HK-2 (cell line): ENCODE measurements around the gene ANKRD36C.
A peak's percentile ranks its signal among the peaks of the same experiment; 100 is the strongest.
"Not testable (repeated sequence)": the region's sequence is repeated elsewhere in the genome, so short reads cannot be mapped to it uniquely, and the experiment has no call there.

ENCODE experiments used
- DNase-seq: peaks from one replicate; pipeline ENCODE4 v3.0.0-alpha.2; 2018; ENCODE audit not compliant: unreplicated experiment

The ANKRD36C gene

GRCh38 chr2:96008051-96008450, 16.4 kb upstream of the ANKRD36C start:
- DNase-seq = not testable (repeated sequence)

GRCh38 chr2:96006248-96006647, 14.6 kb upstream of the ANKRD36C start:
- DNase-seq = not testable (repeated sequence)

- DNase-seq = peak; percentile 45
Observed at GRCh38 chr2:95992520-95993272, 1.1 kb upstream of the ANKRD36C start.

GRCh38 chr2:95992102-95992501, 478 bp upstream of the ANKRD36C start:
- DNase-seq = not testable (repeated sequence)

DNA sequence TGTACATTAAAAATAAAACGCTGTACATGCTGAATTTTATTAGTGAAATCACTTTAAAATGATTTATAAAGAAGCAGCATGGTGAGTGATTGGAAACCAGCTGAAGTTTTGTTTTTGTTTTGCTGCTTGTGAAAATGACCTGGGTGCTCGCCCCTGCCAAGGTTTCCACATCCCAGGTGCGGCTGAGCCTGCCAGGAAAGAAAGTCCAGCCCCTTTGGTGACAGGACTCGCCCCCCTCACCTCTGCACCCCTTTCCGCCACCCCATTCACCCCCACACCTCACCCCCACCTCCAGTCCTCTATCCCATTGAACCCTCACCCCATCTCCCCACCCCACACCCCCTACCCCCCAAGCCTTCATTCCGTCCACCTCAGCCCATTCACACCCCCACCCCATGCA, 740 bp downstream of the ANKRD36C start:
- not testable (repeated sequence) for DNase-seq

DNA sequence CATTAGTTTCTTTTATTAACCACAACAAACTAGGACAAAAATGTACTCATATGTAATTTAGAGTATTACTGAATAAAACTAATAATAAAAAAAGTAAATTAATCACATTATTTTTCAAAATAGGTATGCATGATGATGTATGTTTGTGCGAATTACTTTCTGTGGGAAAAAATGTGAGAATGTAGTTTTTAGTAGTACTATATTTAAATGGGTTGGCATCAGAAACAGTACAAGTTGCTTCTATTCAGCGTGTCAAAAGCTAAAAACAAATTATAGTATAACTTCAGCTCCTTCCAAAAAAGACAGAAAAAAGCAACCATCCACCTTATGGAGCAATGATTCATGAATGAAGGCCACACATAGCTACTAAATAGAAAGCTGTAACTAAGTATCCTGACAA, 40.0 kb downstream of the ANKRD36C start:
- DNase-seq = not testable (repeated sequence)

DNA sequence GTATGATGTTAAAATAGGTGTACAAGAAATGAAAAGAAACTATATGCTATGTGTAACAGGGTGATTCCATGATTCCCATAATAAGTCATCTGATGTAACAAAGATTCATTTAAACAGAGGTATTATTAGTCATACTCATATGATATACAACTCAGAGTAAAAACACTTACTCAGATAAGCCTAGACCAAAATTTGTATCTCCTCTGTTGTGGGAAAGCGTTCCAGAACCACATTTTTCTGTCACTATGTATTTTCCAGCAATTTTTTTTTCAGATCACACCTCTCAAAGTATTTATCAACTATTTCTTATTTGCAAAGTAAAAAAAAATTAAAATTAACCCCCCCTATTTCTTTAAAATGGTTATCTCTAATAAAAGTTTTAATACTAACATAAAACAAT, 43.6 kb downstream of the ANKRD36C start:
- DNase-seq = not testable (repeated sequence)

GRCh38 chr2:95939947-95940346, 51.7 kb downstream of the ANKRD36C start:
- not testable (repeated sequence) for DNase-seq

DNA sequence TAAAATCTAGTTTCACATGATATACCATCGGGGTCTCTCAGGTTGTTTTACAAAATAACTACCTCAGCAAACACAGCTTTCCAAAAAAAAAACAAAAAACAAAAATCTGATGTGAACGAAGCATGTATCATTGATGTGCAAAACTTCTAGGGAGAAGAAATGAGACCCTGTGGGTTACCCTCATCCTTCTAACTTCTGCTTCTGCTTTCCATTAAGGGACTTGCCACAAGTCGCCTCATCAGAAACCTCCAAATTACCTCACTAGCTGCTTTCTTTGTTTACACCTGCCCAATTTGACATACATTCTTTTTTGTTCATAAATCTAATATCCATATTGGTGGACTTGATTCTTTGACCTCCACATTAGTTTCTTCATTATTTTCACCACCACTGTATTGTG, 60.9 kb downstream of the ANKRD36C start:
- not testable (repeated sequence) for DNase-seq

DNA sequence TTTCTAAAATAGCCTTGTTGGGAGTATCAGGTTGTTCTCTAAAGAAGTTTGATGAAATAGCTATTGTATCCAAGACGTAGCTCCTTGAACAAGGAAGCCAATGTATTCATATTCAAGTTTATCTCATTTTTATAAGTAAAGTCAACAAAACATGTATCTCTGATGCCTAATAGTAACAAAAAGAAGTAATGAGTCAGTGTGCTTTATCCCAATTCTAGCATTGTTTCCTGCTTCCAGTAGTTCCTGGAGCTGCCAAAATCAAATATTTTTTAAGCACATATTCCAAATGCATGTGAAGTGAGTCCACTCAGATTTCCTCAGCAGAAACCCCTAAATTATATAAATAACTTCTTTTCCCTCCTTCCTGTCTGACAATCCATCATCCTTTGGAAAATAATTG, 74.6 kb downstream of the ANKRD36C start:
- not testable (repeated sequence) for DNase-seq

DNA sequence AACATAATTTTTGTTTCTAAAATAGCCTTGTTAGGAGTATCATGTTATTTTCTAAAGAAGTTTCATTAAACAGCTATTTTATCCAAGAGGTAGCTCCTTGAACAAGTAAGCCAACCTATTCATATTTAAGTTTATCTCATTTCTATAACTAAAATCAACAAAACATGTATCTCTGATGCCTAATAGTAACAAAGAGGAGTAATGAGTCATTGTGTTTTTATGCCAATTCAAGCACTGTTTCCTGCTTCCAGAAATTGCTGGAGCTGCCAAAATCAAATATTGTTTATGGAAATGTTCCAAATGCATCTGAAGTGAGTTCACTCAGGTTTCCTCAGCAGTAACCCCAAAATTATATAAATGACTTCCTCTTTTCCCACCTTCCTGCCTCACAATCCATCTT, 76.5 kb downstream of the ANKRD36C start:
- DNase-seq = not testable (repeated sequence)

GRCh38 chr2:95911431-95911830, 80.2 kb downstream of the ANKRD36C start:
- DNase-seq = not testable (repeated sequence)

DNA sequence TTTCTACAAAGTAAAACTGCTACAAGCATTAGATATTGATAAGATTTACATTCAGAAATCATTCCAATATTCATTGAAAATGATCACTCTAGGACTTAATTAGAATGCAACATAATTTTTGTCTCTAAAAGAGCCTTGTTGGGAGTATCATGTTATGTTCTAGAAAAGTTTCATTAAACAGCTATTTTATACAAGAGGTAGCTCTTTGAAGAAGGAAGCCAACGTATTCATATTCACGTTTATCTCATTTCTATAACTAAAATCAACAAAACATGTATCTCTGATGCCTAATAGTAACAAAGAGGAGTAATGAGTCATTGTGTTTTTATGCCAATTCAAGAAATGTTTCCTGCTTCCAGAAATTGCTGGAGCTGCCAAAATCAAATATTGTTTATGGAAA, 97.2 kb downstream of the ANKRD36C start:
- not testable (repeated sequence) for DNase-seq

- not testable (repeated sequence) for DNase-seq
Observed at GRCh38 chr2:95867929-95868328, 123.7 kb downstream of the ANKRD36C start.

DNA sequence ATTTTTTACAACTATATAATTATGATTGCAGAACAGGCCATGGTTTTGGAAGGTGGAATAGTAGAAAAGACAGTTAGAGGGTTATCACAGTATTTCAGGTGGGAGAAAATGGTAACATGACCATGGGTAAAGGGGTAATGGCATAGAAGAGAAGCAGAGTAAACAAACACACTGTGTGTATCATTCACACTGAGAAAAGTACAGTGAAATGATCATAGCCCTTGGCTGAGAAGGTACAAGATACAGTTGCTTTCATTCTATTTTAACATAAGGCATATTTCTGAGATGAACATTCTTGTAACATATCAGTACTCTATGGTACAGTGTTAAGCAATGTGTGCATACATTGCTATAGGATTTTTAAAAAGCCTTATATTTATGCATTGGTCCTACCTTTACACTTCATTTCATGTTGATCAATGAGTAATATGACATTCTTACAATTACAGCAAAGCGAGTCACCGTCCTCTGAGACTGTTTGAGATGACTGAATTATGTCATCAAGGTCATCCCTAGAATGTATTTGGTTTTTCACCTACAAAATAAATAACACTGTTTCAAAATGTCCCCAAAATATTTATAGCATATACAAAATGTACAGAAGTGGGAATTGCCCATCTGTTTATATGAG, 124.5 kb downstream of the ANKRD36C start:
- DNase-seq = not testable (repeated sequence)

DNA sequence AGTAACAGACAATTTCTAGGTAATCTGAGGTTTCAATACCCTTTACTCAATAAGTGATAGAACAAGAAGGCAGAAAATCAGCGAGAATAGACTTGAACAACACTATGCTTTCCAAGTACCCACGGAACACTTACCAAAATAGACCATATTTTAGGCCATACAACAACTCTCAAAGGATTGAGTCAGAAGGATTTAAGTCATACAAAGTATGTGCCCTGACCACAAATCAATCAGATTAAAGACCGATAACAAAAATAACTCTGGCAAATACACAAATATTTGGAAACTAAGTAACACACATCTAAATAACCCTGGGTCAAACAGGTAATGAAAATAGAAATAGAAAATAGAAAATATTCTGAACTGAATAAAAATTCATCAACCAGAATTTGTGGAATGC, 129.5 kb downstream of the ANKRD36C start:
- not testable (repeated sequence) for DNase-seq

DNA sequence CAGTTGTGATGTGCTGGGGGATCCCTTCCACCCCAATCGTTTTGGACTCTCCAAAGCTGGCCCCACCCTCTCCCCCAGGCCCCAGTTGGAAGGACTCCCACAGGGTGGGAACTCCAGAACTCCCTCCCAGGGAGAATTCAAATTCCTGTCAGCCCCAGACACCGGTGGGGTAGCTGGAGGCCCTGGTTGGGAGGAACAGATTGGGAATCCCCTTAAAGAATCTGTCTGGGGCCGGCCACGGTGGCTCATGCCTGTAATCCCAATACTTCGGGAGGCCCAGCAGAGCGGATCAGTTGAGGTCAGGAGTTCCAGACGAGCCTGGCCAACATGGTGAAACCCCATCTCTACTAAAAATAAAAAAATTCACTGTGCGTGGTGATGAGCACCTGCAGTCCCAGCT, 155.5 kb downstream of the ANKRD36C start:
- no peak for DNase-seq

DNA sequence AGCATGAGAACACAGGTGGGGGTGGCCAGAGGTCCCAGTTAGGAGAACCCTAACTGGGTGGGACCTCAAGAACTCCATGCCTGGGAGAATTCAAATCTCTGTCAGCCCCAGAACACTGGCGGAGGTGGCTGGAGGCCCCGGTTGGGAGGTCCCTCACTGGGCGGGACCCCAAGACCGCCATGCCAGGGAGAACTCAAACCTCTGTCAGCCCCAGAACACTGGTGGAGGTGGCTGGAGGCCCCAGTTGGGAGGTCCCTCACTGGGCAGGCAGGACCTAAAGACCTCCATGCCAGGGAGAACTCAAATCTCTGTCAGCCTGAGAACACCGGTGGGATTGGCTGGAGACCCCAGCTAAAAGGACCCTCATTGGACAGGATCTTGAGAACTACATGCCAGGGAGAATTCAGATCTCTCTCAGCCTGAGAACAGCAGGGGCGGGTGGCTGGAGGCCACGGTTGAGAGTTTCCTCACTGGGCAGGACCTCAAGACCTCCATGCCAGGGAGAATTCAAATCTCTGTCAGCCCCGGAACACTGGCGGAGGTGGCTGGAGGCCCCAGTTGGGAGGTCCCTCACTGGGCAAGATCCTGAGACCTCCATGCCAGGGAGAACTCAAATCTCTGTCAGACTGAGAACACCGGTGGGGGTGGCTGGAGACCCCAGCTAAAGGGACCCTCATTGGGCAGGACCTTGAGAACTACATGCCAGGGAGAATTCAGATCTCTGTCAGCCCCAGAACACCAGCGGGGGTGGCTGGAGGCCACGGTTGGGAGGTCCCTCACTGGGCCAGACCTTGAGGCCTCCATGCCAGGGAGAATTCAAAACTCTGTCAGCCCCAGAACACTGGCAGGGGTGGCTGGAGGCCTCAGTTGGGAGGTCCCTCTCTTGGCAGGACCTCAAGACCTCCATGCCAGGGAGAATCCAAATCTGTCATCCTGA, 157.3 kb downstream of the ANKRD36C start:
- not testable (repeated sequence) for DNase-seq

GRCh38 chr2:95824218-95824617, 167.4 kb downstream of the ANKRD36C start:
- DNase-seq = not testable (repeated sequence)

DNA sequence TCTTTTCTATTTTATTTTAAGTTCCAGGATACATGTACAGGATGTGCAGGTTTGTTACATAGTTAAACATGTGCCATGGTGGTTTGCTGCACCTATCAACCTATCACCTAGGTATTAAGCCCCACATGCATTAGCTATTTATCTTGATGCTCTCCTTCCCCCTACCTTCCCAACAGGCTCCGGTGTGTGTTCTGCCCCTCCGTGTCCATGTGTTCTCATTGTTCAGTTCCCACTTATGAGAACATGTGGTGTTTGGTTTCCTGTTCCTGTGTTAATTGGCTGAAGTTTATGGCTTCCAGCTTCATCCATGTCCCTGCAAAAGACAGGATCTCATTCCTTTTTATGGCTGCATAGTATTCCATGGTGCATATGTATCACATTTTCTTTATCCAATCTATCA, 174.1 kb downstream of the ANKRD36C start:
- DNase-seq = not testable (repeated sequence)

DNA sequence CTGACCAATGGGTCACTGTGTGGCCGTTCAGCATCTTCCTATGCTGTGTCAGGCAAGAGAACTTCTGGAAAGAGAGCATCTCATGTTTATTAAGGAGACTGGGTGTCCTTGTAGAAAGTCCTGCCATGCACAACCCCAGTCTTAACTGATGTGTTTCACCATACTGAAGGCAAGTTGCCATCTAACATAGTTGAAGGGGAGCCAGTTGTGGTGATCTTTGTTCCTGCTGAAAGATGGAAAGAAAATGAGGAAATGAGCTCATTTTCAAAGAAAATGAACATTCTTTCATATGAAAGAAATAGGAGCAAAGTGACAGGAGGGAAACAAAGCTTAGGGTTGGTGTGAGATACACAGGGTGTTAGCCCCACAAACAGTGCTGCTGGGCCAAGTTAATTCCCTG, 178.3 kb downstream of the ANKRD36C start:
- not testable (repeated sequence) for DNase-seq

DNA sequence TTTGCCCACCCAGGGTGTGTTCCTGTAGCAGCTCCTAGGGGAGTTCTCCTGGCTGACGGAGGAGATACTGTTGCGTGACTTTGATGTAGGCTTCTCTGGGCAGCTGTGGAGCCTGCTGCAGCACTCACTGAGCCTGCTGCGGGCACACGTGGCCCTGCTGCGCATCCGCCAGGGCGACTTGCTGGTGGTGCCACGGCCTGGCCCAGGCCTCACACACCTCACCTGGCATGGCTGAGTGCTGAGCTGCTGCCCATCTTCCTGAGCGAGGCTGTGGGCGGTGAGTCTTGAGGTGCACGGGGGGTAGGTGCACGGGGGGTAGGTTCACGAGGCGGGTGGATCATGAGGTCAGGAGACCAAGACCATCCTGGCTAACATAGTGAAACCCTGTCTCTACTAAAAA, 191.7 kb downstream of the ANKRD36C start:
- DNase-seq = no peak
